ENCODE measurements around the gene CCDC88C.

CCDC88C gene

DNA sequence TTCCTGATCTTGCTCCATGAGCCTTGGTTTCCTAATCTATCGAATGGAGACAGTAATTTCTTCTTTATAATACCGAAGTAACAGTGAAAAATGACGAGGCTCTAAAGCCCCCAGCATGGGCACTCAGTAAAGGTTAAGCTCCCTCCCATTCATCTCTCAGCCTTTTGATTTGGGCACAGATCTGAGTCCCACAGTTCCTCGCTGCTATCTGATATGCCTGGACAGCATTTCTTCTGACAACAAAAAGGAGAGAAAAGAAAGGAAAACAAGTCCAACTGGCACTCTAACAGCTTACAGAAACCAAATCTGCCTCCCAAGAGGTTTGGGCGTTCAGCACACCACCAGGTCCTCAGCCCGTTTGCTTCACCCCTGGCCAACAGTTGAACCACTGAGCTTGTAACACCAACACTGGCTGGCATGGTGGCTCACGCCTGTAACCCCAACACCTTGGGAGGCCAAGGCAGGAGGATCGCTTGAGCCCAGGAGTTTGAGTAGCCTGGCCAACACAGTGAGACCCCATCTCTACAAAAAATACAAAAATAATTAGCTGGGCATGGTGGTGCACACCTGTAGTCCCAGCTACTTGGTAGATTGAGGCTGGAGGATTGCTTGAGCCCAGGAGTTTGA, 19.5 kb downstream of the CCDC88C start:
- DNase-seq = no peak

- DNase-seq = peak; percentile 30
Measured at GRCh38 chr14:91396959-91397815, 20.4 kb downstream of the CCDC88C start.

DNA sequence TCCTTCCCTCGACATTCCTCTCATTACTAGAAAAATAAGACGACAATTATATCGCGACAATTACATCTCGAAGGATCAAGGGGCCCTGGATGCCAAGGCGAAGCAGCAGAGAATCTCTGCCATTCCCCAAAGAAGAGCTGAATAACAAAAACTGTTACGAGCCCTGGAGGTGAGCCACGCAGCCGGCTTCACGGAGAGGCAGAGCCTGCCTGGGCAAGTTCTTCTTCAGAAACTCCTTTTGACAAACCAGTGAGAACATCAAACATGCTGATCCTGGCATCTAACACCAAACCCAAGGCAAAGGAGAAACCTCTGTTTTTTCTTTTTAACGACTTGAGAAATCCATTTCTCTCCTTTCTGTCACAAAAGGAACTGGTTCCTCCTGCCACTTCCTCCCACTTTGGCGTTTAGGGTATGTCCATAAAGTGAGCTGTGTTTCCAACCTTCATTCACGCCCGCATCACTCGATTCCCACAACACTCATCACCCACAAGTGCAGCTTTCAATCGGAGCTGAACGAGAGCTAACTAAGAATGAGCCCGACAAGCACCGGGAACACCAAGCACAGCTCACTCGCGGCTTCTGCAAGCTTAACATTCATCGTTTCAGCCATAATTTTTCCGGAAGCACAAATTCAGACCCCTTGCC, 21.5 kb downstream of the CCDC88C start:
- DNase-seq = no peak

- no peak for DNase-seq
Measured at GRCh38 chr14:91395466-91395865, 22.2 kb downstream of the CCDC88C start.

DNA sequence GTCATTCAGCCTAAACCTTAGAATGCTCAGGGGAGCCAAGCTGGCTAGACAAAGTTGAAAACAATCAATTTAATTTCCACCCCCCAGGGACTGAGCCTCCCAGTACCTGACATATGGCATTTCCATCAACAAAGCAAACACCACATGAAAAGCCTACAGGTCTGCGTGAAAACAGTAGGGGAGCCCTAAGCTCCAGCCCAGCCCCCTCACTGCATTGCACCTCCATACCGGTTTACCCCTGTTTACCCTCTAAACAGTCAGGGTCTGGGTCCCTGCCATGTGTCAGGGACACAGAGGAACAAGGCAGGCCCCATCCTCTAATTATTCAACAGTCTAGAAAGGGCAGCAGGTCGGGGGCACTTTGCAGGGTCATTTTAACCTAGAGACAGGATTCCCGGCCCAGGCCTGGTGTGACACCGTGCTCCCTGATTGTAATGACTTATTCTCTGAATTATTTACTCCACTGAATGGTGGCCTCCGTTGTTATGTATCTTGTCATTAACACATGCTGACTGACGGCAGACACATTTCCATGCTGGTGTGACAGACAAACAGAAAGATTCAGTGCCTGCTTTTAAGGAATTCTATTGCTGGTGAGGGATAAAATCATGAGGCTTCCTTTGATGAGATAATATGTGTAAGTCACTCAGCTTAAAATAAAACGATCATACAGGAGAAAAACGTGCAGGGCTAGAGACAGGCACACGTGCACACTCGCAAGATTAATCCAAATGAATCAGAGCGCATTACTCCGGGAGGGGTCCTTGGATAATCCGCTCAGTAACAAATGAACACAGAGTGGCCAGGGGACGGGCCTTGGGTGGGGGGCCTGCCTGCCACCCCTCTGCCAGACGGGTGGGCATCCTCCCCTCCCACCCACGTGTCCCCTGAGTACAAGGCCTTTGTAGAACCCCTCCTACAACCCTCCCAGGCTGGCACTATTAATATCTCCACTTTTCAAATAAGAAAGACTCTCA, 23.2 kb downstream of the CCDC88C start:
- DNase-seq = no peak

GRCh38 chr14:91392623-91393303, 24.9 kb downstream of the CCDC88C start:
- no peak for DNase-seq

DNA sequence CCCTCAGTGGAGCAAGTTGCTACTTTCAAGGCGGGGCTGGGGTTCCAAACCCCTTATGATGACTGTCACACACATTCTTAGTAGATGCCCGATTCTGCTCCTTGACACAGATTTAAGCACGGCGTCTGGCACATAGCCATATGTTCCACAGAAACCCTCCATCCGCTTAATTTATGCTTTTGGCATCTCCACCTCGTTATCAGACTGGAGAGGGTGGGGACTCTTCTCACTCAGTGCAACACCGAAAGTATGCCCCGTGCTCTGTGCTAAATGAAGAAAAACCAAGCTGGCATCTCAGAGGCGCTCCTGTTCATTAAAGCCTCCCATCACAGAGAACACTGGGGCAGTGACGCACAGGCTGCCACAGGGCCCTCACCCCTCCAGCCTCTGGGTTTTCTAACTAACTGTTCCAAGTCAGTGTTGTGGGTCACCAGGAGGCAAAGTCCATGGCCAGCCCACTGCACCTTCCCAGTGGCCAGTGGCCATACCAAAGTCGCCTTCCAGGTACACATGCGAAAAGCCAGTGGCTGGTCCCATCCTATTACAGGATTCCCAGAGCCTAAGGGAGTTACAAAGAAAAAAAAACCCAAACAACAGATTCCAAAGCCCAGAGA, 27.3 kb downstream of the CCDC88C start:
- DNase-seq = no peak

- no peak for DNase-seq
Measured at GRCh38 chr14:91389150-91389549, 28.5 kb downstream of the CCDC88C start.

GRCh38 chr14:91388551-91388975, 29.1 kb downstream of the CCDC88C start:
- no peak for DNase-seq

- DNase-seq = no peak
Measured at GRCh38 chr14:91387951-91388381, 29.7 kb downstream of the CCDC88C start.

DNA sequence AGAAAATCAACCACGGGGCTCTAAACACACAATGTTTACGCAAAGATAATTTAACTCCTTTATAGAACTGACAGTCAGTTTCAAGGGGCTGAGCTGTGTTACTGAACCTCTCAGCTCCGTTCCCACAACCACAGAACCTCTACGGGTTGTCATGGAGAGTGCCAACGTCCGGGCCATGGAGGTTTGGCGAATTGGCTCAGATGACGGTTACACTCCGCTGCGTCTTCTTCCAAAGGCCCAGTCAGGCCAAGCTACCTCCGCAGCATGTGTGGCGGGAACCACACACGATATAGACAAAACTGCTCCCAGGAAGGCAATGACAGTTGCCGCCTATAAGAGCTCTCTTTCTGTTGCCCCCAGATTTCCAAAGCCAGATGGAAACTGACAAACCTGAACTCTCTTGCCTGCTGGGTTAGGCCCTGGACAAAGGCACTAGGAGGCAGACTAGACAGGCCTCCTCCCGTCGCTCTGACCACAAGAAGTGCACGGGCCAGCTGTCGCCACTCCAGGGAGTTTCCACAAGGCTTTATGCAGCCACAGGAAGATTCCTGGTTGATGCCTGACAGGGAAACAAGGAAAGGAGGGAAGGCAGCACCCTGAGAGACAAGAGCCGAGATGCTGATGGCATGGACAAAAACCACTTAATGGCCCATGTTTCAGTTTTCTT, 30.3 kb downstream of the CCDC88C start:
- no peak for DNase-seq

DNA sequence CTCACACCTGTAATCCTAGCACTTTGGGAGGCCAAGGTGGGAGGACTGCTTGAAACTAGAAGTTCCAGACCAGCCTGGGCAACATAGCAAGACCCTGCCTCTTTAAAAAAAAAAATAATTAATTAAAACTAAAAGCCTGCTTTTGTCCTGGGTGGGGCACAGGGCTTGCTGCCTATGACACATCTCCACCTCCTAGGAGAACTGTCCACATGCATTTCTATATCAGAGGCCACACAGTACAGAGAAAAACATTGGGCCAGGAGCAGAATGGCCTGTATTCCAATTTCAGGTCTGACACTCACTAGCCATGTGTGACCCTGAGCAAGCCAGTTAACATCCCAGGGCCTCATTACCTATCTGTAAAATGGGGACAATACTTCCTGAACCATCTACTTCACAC, 31.9 kb downstream of the CCDC88C start:
- no peak for DNase-seq

DNA sequence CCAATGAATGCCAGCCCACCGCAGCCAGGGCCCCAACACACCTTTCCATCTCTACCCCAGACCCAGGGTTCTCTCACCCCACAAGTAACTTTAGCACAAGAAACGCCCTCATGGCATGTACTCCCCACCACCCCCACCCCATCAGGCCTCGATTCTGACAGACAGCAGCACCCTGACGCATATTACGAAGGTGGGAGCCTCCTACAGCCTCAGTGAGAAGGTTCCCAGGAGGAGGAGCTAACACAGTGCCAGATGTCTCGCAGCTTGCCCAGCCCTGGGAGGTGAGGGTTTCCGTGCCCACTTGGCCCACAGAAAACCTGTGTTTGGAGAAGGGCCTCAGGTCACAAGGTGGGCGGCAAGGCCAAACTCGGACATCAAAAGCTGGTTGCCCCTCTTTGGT, 32.4 kb downstream of the CCDC88C start:
- no peak for DNase-seq

- no peak for DNase-seq
Measured at GRCh38 chr14:91383439-91383838, 34.2 kb downstream of the CCDC88C start.

DNA sequence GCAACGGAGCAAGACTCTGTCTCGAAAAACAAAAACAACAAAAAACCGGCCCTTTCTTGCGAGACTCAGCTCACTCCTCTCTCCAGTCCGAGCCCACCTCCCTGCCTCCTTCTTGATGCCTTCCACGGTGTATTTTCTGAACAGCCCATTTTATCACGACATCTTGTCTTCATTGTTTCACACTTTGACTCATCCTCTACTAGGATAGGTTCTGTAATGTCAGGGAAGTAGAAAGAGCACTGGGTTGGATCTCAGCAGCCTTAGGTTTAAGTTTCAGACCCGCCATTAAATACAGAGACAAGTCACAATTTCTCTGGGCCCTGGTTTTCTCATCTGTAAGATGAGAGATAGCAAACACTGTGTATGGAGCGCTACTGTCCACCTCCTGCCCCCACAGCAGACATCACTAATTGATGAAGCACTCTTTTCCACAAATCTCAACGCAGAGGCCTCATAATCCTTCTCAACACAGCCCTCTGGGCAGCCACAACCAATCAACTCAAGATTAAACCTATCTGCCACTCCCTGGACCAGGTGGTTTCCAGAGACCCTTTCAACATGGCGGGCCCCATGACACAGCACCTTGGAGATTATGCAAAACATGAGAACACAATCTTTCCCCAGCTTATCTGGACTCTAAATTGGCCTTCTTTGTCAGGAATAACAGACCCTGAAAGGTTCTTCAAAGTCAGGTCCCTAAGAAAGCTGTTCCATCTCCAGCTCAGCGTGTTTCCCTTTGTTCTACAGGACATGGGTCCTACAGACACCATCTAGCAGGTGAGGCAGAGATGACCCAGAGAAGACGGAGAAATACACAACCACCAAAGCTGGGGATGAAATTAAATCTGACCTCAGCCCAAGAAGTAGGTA, 35.6 kb downstream of the CCDC88C start:
- no peak for DNase-seq

- no peak for DNase-seq
Measured at GRCh38 chr14:91380610-91381371, 36.8 kb downstream of the CCDC88C start.

DNA sequence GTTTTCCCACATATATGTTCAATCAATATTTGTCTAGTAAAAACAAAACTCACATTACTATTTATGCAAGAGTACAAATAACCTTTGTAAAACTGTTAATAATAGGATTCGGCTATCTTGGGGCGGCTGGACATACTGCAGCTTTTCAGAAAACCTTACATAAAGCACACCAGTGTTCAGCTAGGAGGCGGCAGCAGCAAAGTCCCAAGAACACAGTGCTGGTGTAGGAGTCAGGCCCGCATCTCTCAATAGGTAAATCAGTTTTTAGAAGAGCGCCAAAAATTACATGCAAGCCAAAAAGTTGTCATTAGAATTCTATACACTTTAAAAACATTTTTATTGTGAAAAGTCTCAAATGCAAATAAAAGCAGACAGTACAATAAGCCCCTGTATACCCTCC, 37.5 kb downstream of the CCDC88C start:
- DNase-seq = no peak

- no peak for DNase-seq
Measured at GRCh38 chr14:91379579-91379932, 38.1 kb downstream of the CCDC88C start.

GRCh38 chr14:91378930-91379578, 38.6 kb downstream of the CCDC88C start:
- DNase-seq = no peak
